Hepatocyte (in vitro differentiated cells): Measurements from ENCODE around the gene MOB3B. TPM values are rescaled to one million over a fixed set of nuclear protein-coding genes. Genes with fewer than 3 reads are reported as not detected.

Experiments used
- DNase-seq: peaks from one replicate; pipeline ENCODE4 v3.0.0-alpha.2; 2016; ENCODE audit warnings: low spot score
- H2AFZ ChIP-seq: fragments of 200-600 bp; sonication (generic); 2 replicates; pipeline ENCODE4 v1.6.0; 2016; ENCODE audit warnings: antibody characterized with exemption, mild to moderate bottlenecking
- H3K27ac ChIP-seq: fragments of 200-600 bp; sonication (generic); 2 replicates; pipeline ENCODE4 v1.5.1; 2016; ENCODE audit warnings: mild to moderate bottlenecking
- H3K27me3 ChIP-seq: fragments of 200-600 bp; sonication (generic); 2 replicates; pipeline ENCODE4 v1.6.1; 2016
- H3K36me3 ChIP-seq: fragments of 200-600 bp; sonication (generic); replicated peaks from 2 replicates; pipeline ENCODE4 v1.5.1; 2016; ENCODE audit warnings: low read depth; ENCODE audit not compliant: insufficient read depth
- H3K4me1 ChIP-seq: fragments of 200-600 bp; sonication (generic); 2 replicates; pipeline ENCODE4 v1.5.1; 2016; ENCODE audit warnings: mild to moderate bottlenecking, moderate library complexity; ENCODE audit not compliant: insufficient read depth
- H3K4me2 ChIP-seq: fragments of 200-600 bp; sonication (generic); 2 replicates; pipeline ENCODE4 v1.6.0; 2016
- H3K4me3 ChIP-seq: fragments of 200-600 bp; sonication (generic); 2 replicates; pipeline ENCODE4 v1.5.1; 2016; ENCODE audit warnings: mild to moderate bottlenecking
- H3K79me2 ChIP-seq: fragments of 200-600 bp; sonication (generic); 2 replicates; pipeline ENCODE4 v1.6.0; 2017; ENCODE audit warnings: mild to moderate bottlenecking
- H3K9me2 ChIP-seq: fragments of 200-600 bp; sonication (generic); replicated peaks from 2 replicates; pipeline ENCODE4 v1.6.0; 2017; ENCODE audit warnings: mild to moderate bottlenecking; ENCODE audit not compliant: insufficient read depth
- H3K9me3 ChIP-seq: fragments of 200-600 bp; sonication (generic); 2 replicates; pipeline ENCODE4 v1.5.1; 2016; ENCODE audit warnings: low read depth, mild to moderate bottlenecking
- H4K20me1 ChIP-seq: fragments of 200-600 bp; sonication (generic); 2 replicates; pipeline ENCODE4 v1.6.0; 2016; ENCODE audit warnings: mild to moderate bottlenecking; ENCODE audit not compliant: insufficient read depth, poor library complexity, severe bottlenecking
- EZH2 ChIP-seq: fragments of 200-600 bp; sonication (generic); IDR thresholded peaks from 2 replicates; pipeline ENCODE4 v1.6.1; 2016; ENCODE audit warnings: antibody characterized with exemption, mild to moderate bottlenecking, borderline replicate concordance
- EZH2phosphoT487 ChIP-seq: fragments of 200-600 bp; sonication (generic); IDR thresholded peaks from one replicate; pipeline ENCODE4 v1.6.1; 2018; ENCODE audit warnings: antibody characterized with exemption, mild to moderate bottlenecking, low read depth, moderate library complexity; ENCODE audit not compliant: unreplicated experiment, severe bottlenecking
- WGBS: methylation state at CpG from one replicate; pipeline ENCODE4 v1.1.6; 2016; ENCODE audit warnings: low lambda C conversion rate; ENCODE audit errors: missing lambda C conversion rate; 5-methylcytosine and 5-hydroxymethylcytosine counted together
- polyA plus RNA-seq: library from polyadenylated mRNA; unstranded; fragments of >200 nt; fragmentation: Nextera tagmentation; extraction: Ambion mirVana; gene quantifications from 2 replicates; pipeline ENCODE4 v1.2.1, GENCODE V29; 2016
- total RNA-seq: library from RNA; depleted of rRNA; stranded (reverse); fragments of >200 nt; gene quantifications from 2 replicates; pipeline ENCODE4 v1.2.3, GENCODE V29; 2014
- TF ChIP-seq, protein P1 (sequence below): fragments of 200-600 bp; sonication (generic); IDR thresholded peaks from 2 replicates; pipeline ENCODE4 v1.5.1; 2016; ENCODE audit warnings: antibody characterized with exemption, mild to moderate bottlenecking; ENCODE audit not compliant: poor library complexity

MOB3B gene
- total and polyA plus RNA-seq, 2 experiments from 2014 or later, result 13.3 to 13.5 TPM

GRCh38 chr9:27427272-27427643, 102.4 kb downstream of the MOB3B start:
- H3K9me2 ChIP-seq, result no peaks in the 10 kb centered on the region
- peaks cover 47% of the 10 kb centered on the region for H3K4me1 ChIP-seq
- no peak overlapping the region for H2AFZ ChIP-seq
- H3K27ac ChIP-seq, result peak overlapping the region; percentile 60
- TF ChIP-seq EZH2, result no peak
- TF ChIP-seq EZH2phosphoT487, result no peak
- TF ChIP-seq, protein P1, sequence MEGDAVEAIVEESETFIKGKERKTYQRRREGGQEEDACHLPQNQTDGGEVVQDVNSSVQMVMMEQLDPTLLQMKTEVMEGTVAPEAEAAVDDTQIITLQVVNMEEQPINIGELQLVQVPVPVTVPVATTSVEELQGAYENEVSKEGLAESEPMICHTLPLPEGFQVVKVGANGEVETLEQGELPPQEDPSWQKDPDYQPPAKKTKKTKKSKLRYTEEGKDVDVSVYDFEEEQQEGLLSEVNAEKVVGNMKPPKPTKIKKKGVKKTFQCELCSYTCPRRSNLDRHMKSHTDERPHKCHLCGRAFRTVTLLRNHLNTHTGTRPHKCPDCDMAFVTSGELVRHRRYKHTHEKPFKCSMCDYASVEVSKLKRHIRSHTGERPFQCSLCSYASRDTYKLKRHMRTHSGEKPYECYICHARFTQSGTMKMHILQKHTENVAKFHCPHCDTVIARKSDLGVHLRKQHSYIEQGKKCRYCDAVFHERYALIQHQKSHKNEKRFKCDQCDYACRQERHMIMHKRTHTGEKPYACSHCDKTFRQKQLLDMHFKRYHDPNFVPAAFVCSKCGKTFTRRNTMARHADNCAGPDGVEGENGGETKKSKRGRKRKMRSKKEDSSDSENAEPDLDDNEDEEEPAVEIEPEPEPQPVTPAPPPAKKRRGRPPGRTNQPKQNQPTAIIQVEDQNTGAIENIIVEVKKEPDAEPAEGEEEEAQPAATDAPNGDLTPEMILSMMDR, result no peak
- H4K20me1 ChIP-seq, result no peaks in the 10 kb centered on the region
- no peaks in the 10 kb centered on the region for H3K36me3 ChIP-seq
- H3K79me2 ChIP-seq, result peaks cover 43% of the 10 kb centered on the region
- no peaks in the 10 kb centered on the region for H3K9me3 ChIP-seq
- no peak overlapping the region for H3K4me3 ChIP-seq
- H3K4me2 ChIP-seq, result no peak overlapping the region
- no peaks in the 10 kb centered on the region for H3K27me3 ChIP-seq
- no peak for DNase-seq
- 61% methylated on average over 3 of the region's 3 CpGs for WGBS

- Histone ChIP-seq H3K27ac (peak overlapping the region; percentile 60), H3K36me3 (no peaks in the 10 kb centered on the region), H3K4me3 (no peak overlapping the region), H2AFZ (no peak overlapping the region), H3K27me3 (no peaks in the 10 kb centered on the region), H4K20me1 (no peaks in the 10 kb centered on the region), H3K79me2 (peaks cover 43% of the 10 kb centered on the region), H3K4me1 (peaks cover 41% of the 10 kb centered on the region), H3K9me3 (no peaks in the 10 kb centered on the region), H3K4me2 (peak overlapping the region; percentile 5), H3K9me2 (no peaks in the 10 kb centered on the region)
- WGBS, result 54% methylated on average over 5 of the region's 5 CpGs
- TF ChIP-seq, protein P1, result no peak
- TF ChIP-seq EZH2 (no peak), EZH2phosphoT487 (no peak)
- no peak for DNase-seq
Measured at GRCh38 chr9:27426511-27427271, 102.9 kb downstream of the MOB3B start.

DNA sequence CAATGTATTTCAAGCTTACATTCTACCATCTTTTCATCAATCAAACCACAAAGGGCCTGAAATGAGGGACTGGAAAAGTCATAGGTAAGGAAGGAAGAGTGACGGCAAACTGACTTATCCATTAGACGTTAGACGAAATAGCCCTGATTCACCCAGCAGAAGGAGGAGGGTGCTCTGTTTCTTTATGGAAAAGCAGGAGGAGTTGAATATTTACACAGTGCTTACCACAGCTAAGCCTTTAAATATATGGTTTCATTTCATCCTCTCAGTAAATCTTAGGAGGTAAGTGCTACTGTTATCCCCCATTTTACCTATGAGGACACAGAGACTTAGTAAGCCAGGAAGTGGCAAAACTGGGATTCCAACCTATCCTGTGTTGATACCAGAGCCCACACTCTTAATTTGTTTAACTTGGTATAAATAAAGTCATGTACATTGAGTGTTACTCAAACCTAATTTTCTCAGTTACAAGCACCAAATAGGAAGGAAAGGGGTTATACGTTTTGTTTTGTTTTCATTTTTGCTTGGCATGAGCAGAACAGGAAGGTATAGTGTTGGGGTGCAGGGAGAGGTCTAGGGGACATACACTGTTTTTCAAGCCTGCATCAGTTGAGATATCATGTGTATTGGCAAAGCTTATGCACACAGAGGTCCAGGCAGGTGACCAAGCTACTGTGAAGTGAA, 103.6 kb downstream of the MOB3B start:
- Histone ChIP-seq H3K36me3 (no peaks in the 10 kb centered on the region), H3K4me2 (peak overlapping the region; percentile 28), H3K79me2 (peaks cover 43% of the 10 kb centered on the region), H4K20me1 (no peaks in the 10 kb centered on the region), H3K4me1 (peaks cover 34% of the 10 kb centered on the region), H3K9me3 (no peaks in the 10 kb centered on the region), H3K27me3 (no peaks in the 10 kb centered on the region), H3K27ac (peak overlapping the region; percentile 60), H3K9me2 (no peaks in the 10 kb centered on the region), H3K4me3 (no peak overlapping the region), H2AFZ (no peak overlapping the region)
- TF ChIP-seq, protein P1, result no peak
- no peak for TF ChIP-seq EZH2phosphoT487
- no peak for TF ChIP-seq EZH2
- no peak for DNase-seq
- 40% methylated on average over 4 of the region's 4 CpGs for WGBS
